Measurements from ENCODE around the gene STK39. TPM values are rescaled to one million over a fixed set of nuclear protein-coding genes. Genes with fewer than 3 reads are reported as not detected.

The STK39 gene
- total and polyA plus RNA-seq, 9 of the 15 experiments (the other 6 are each of a cell fraction or from before 2014, with no cell fraction given) = 0.19 to 0.76 (median 0.51) TPM

GRCh38 chr2:167955264-167955906 lies 292.0 kb downstream of the STK39 start (continued):
- TF ChIP-seq ARID3B (CRISPR knock-in tag; IDR thresholded peaks at IDR 0.05; ENCODE audit: borderline replicate concordance) = no peak
- peak; percentile 28; the same call in 1 of the 2 replicates for TF ChIP-seq TFAP4 (CRISPR knock-in tag; IDR thresholded peaks at IDR 0.05; ENCODE audit: borderline replicate concordance)
- TF ChIP-seq BACH1 (tag; IDR thresholded peaks at IDR 0.05) = peak; percentile 62
- no peak for TF ChIP-seq ZNF551 (CRISPR knock-in tag; IDR thresholded peaks at IDR 0.05)
- 0 out of 2 replicates have a peak, but pooled peaks have one; percentile 56 for TF ChIP-seq ZNF584 (CRISPR knock-in tag; IDR thresholded peaks at IDR 0.05; ENCODE audit: low read depth)
- peak; percentile 15 for TF ChIP-seq HNRNPK (IDR thresholded peaks at IDR 0.05; ENCODE audit: low read depth, low read length, poor library complexity, severe bottlenecking)
- no peak for TF ChIP-seq HNRNPLL (IDR thresholded peaks at IDR 0.05; ENCODE audit: low read depth, low read length, poor library complexity, severe bottlenecking)
- TF ChIP-seq ZNF766 (CRISPR knock-in tag; conservative IDR thresholded peaks at IDR 0.05) = peak; percentile 77
- TF ChIP-seq ZSCAN32 (CRISPR knock-in tag; IDR thresholded peaks at IDR 0.05) = no peak
- TF ChIP-seq CHD1 (IDR thresholded peaks at IDR 0.05; ENCODE audit: low read length) = no peak
- peak; percentile 60; the same call in 1 of the 2 replicates for TF ChIP-seq DMBX1 (CRISPR knock-in tag; IDR thresholded peaks at IDR 0.05; ENCODE audit: borderline replicate concordance)
- peak in 1 of 2 experiments; percentile 7; a peak in 1 of 4 replicates for TF ChIP-seq RCOR1 (IDR thresholded peaks at IDR 0.05; ENCODE audit: borderline replicate concordance in 1 of 2, low read depth in 2 of 2, low read length in 2 of 2)

Measured in K562 (cell line).